ENCODE data around the gene HTT.

GRCh38 chr4:3177905-3178304, 103.4 kb downstream of the HTT start:
- TF ChIP-seq ZBTB33 (IDR thresholded peaks at IDR 0.05), result no peak
- TF ChIP-seq GABPA (IDR thresholded peaks at IDR 0.05 in 1 of 2, conservative IDR thresholded peaks at IDR 0.05 in 1 of 2), result no peak
